Ovary (tissue), 9 donors: ENCODE data around the gene LRTM1. TPM values are rescaled to one million over a fixed set of nuclear protein-coding genes. Genes with fewer than 3 reads are reported as not detected.

Experiments used
- DNase-seq, 5 donors: peaks; one replicate each; pipeline ENCODE4 v3.0.0-alpha.2; 2019 to 2020
- H3K27ac ChIP-seq, 2 donors: fragments of 200-600 bp; one replicate each; pipeline versions ENCODE4 v1.5.1 to v1.8.0; 2019 to 2022
- H3K27me3 ChIP-seq: fragments of 200-600 bp; one replicate; pipeline ENCODE4 v1.8.0; 2022
- H3K36me3 ChIP-seq: fragments of 200-600 bp; sonication (generic); one replicate; pipeline ENCODE4 v1.5.1; 2019
- H3K4me1 ChIP-seq: one replicate; pipeline ENCODE4 v1.8.1; 2013; ENCODE audit warnings: mild to moderate bottlenecking, moderate library complexity; ENCODE audit not compliant: insufficient read depth
- H3K4me3 ChIP-seq: fragments of 200-600 bp; sonication (generic); one replicate; pipeline ENCODE4 v1.5.1; 2017
- H3K9me3 ChIP-seq, 2 donors: fragments of 200-600 bp in 1 of 2; sonication (generic) in 1 of 2; one replicate each; pipeline versions ENCODE4 v1.5.1 to v1.8.1; 2013 to 2019; ENCODE audit warnings: mild to moderate bottlenecking in 1 of 2, moderate library complexity in 1 of 2
- CTCF ChIP-seq, 3 donors: fragments of 450-650 bp in 2 of 3; fragments of 200-600 bp in 1 of 3; IDR thresholded peaks; one replicate each; pipeline versions ENCODE4 v1.5.1 to v1.8.0; 2016 to 2022; ENCODE audit warnings: antibody characterized with exemption in 3 of 3, mild to moderate bottlenecking in 1 of 3
- EP300 ChIP-seq: sonication (generic); formaldehyde crosslinking; IDR thresholded peaks from one replicate; pipeline ENCODE4 v1.6.1; 2017; ENCODE audit warnings: antibody characterized with exemption
- POLR2A ChIP-seq: fragments of 450-650 bp; IDR thresholded peaks from one replicate; pipeline ENCODE4 v1.6.1; 2017; ENCODE audit warnings: antibody characterized with exemption, mild to moderate bottlenecking, moderate library complexity
- WGBS, 3 donors: extraction: QIAGEN DNeasy Blood & Tissue Kit in 1 of 3; methylation state at CpG; one replicate each; pipeline versions ENCODE4 v1.1.5 to v1.1.7; 2013 to 2017; 5-methylcytosine and 5-hydroxymethylcytosine counted together
- intact Hi-C, 4 donors: fragments of 100-400 bp; cut with DNase I; formaldehyde crosslinking; loops; one replicate each; pipeline versions ENCODE4 v1.11.0 to v1.15.1; 2022 to 2023
- polyA plus RNA-seq, 2 donors: library from polyadenylated mRNA; stranded (reverse); fragments of 200-250 nt in 1 of 2; fragments of 350-450 nt in 1 of 2; fragmentation: Illumina TruSeq in 1 of 2; extraction: RNeasy Lipid Tissue Mini Kit (QIAGEN cat#74804) in 1 of 2; gene quantifications; one replicate each; pipeline ENCODE4 v1.2.3, GENCODE V29; 2013 to 2014
- total RNA-seq, 7 donors: library from RNA; depleted of rRNA in 2 of 7; stranded (reverse); fragments of >200 nt in 2 of 7; fragmentation: NEBNext Ultra II Directional in 3 of 7; extraction: Animal tissue kit (Norgen Biotek cat#: 25700) in 3 of 7; gene quantifications; one replicate each; pipeline versions ENCODE4 v1.1.0 to v1.2.4, GENCODE V29; 2016 to 2023
- donor health status: DM: no; HTN: no; CAD: no; lungs with moderate emphysema.
- donor health status: DM: no; HTN: no; CAD: no.
- donor health status: Bipolar disorder and iron deficiency.
- donor health status: DM: yes; HTN: yes; CAD: no.
- donor health status: DM: no; HTN: no; CAD: no.
- donor health status: DM: yes; HTN: yes; CAD: no.

Gene LRTM1
- total and polyA plus RNA-seq, 9 donors = not detected

GRCh38 chr3:54964081-54964480 is 36.2 kb upstream of the LRTM1 start:
- DNase-seq = no peak
- Histone ChIP-seq H3K27ac (no peak overlapping the region), H3K27me3 (no peaks in the 10 kb centered on the region), H3K4me1 (no peaks in the 10 kb centered on the region), H3K9me3 (no peaks in the 10 kb centered on the region), H3K36me3 (no peaks in the 10 kb centered on the region), H3K4me3 (no peak overlapping the region)
- intact Hi-C loops = loop anchor here in 1 of 4 donors (5.0 kb wide), 1 partner anchor 223 kb away; no protein-coding TSS in a partner anchor
- TF ChIP-seq CTCF (IDR thresholded peaks at IDR 0.05) (no peak), EP300 (no peak), POLR2A (no peak)
- 50 to 73% (median 54%) methylated on average over 3 of the region's 3 CpGs for WGBS, 3 donors

GRCh38 chr3:54963641-54964040 is 35.8 kb upstream of the LRTM1 start:
- H3K27me3 ChIP-seq = no peaks in the 10 kb centered on the region
- H3K9me3 ChIP-seq = no peaks in the 10 kb centered on the region
- no peak overlapping the region for H3K27ac ChIP-seq
- 68 to 77% (median 74%) methylated on average over 4 of the region's 4 CpGs for WGBS, 3 donors
- no peaks in the 10 kb centered on the region for H3K4me1 ChIP-seq
- no peak for TF ChIP-seq CTCF (IDR thresholded peaks at IDR 0.05)
- TF ChIP-seq EP300 = no peak
- TF ChIP-seq POLR2A = no peak
- no peak for DNase-seq
- intact Hi-C loops = loop anchor here in 1 of 4 donors (5.0 kb wide), 1 partner anchor 224 kb away; no protein-coding TSS in a partner anchor
- H3K36me3 ChIP-seq = no peaks in the 10 kb centered on the region
- no peak overlapping the region for H3K4me3 ChIP-seq

- 84 to 96% (median 93%) methylated on average over 2 of the region's 2 CpGs for WGBS, 3 donors
- no peak for DNase-seq
- H3K36me3 ChIP-seq = no peaks in the 10 kb centered on the region
- TF ChIP-seq CTCF (IDR thresholded peaks at IDR 0.05) = no peak
- TF ChIP-seq POLR2A = no peak
- no peak for TF ChIP-seq EP300
- H3K9me3 ChIP-seq = no peaks in the 10 kb centered on the region
- no peak overlapping the region for H3K27ac ChIP-seq
- no peaks in the 10 kb centered on the region for H3K27me3 ChIP-seq
- no peaks in the 10 kb centered on the region for H3K4me1 ChIP-seq
- no peak overlapping the region for H3K4me3 ChIP-seq
- intact Hi-C loops = loop anchor here in 1 of 4 donors (5.0 kb wide), 1 partner anchor 225 kb away; no protein-coding TSS in a partner anchor
These were observed 34.3 kb upstream of the LRTM1 start for GRCh38 chr3:54962200-54962599.

GRCh38 chr3:54960701-54961100 is 32.8 kb upstream of the LRTM1 start:
- 9 to 27% (median 13%) methylated on average over 4 of the region's 4 CpGs for WGBS, 3 donors
- intact Hi-C loops = loop anchor here in 1 of 4 donors (5.0 kb wide), 1 partner anchor 227 kb away; no protein-coding TSS in a partner anchor
- Histone ChIP-seq H3K9me3 (no peaks in the 10 kb centered on the region), H3K36me3 (no peaks in the 10 kb centered on the region), H3K4me3 (no peak overlapping the region), H3K27ac (no peak overlapping the region), H3K27me3 (no peaks in the 10 kb centered on the region), H3K4me1 (no peaks in the 10 kb centered on the region)
- DNase-seq = no peak
- TF ChIP-seq CTCF (IDR thresholded peaks at IDR 0.05) (no peak), POLR2A (no peak), EP300 (no peak)
